ENCODE results near the gene MAP3K12.
"Not testable (repeated sequence)": the region's sequence is repeated elsewhere in the genome, so short reads cannot be mapped to it uniquely, and the experiment has no call there.

Gene MAP3K12

GRCh38 chr12:53489242-53489864 is 9.9 kb downstream of the MAP3K12 start:
- no peak for DNase-seq

- no peak for DNase-seq
Measured at GRCh38 chr12:53486736-53487487, 12.3 kb downstream of the MAP3K12 start.

GRCh38 chr12:53485955-53486735 is 13.1 kb downstream of the MAP3K12 start:
- DNase-seq: no peak

GRCh38 chr12:53484686-53485575 is 14.3 kb downstream of the MAP3K12 start:
- no peak for DNase-seq

- DNase-seq: no peak
Measured at GRCh38 chr12:53483979-53484377, 15.3 kb downstream of the MAP3K12 start.

- no peak for DNase-seq
Measured at GRCh38 chr12:53483225-53483978, 15.9 kb downstream of the MAP3K12 start.

- no peak for DNase-seq
Measured at GRCh38 chr12:53482626-53483168, 16.6 kb downstream of the MAP3K12 start.

GRCh38 chr12:53481939-53482586 is 17.2 kb downstream of the MAP3K12 start:
- no peak for DNase-seq

GRCh38 chr12:53481458-53481857 is 17.8 kb downstream of the MAP3K12 start:
- not testable (repeated sequence) for DNase-seq

GRCh38 chr12:53480491-53481442 is 18.5 kb downstream of the MAP3K12 start:
- DNase-seq: no peak

GRCh38 chr12:53479331-53479730 is 19.9 kb downstream of the MAP3K12 start:
- no peak for DNase-seq

GRCh38 chr12:53478865-53479264 is 20.4 kb downstream of the MAP3K12 start:
- no peak for DNase-seq

GRCh38 chr12:53476769-53477209 is 22.5 kb downstream of the MAP3K12 start:
- no peak for DNase-seq

GRCh38 chr12:53474819-53475218 is 24.4 kb downstream of the MAP3K12 start:
- no peak for DNase-seq

- no peak for DNase-seq
Measured at GRCh38 chr12:53474077-53474476, 25.2 kb downstream of the MAP3K12 start.

- no peak for DNase-seq
Measured at GRCh38 chr12:53472056-53472582, 27.1 kb downstream of the MAP3K12 start.

- DNase-seq: no peak
Measured at GRCh38 chr12:53468282-53468681, 31.0 kb downstream of the MAP3K12 start.

- DNase-seq: no peak
Measured at GRCh38 chr12:53467880-53468279, 31.4 kb downstream of the MAP3K12 start.

- no peak for DNase-seq
Measured at GRCh38 chr12:53467082-53467481, 32.2 kb downstream of the MAP3K12 start.

GRCh38 chr12:53466640-53467039 is 32.6 kb downstream of the MAP3K12 start:
- DNase-seq: no peak

Measured in stimulated activated CD4-positive, alpha-beta T cell treated with anti-CD3 and anti-CD28 coated beads, Interleukin-1b, Interleukin-23, amount 100 ng/mL, for 48 hours (primary cell).